Parathyroid adenoma (tissue), 2 donors: ENCODE results near the gene SGMS1.

Experiments used
- H2AFZ ChIP-seq: fragments of 300-600 bp; sonication (generic); one replicate; pipeline ENCODE4 v1.7.0; 2017; ENCODE audit warnings: antibody characterized with exemption, mild to moderate bottlenecking
- H3K27ac ChIP-seq: fragments of 300-600 bp; sonication (generic); one replicate; pipeline ENCODE4 v1.7.0; 2017
- H3K27me3 ChIP-seq: fragments of 300-600 bp; sonication (generic); one replicate; pipeline ENCODE4 v1.7.0; 2017; ENCODE audit warnings: low read length; ENCODE audit not compliant: control insufficient read depth, insufficient read depth
- H3K36me3 ChIP-seq: fragments of 300-600 bp; sonication (generic); one replicate; pipeline ENCODE4 v1.7.0; 2017; ENCODE audit warnings: low read length; ENCODE audit not compliant: control insufficient read depth, insufficient read depth
- H3K4me1 ChIP-seq: fragments of 300-600 bp; sonication (generic); one replicate; pipeline ENCODE4 v1.7.0; 2017; ENCODE audit warnings: control low read depth
- H3K4me2 ChIP-seq: fragments of 300-600 bp; sonication (generic); one replicate; pipeline ENCODE4 v1.7.0; 2017; ENCODE audit warnings: low read length
- H3K4me3 ChIP-seq: fragments of 300-600 bp; sonication (generic); one replicate; pipeline ENCODE4 v1.7.0; 2017; ENCODE audit warnings: low read depth, low read length
- H3K79me2 ChIP-seq: fragments of 300-600 bp; sonication (generic); one replicate; pipeline ENCODE4 v1.7.0; 2017; ENCODE audit warnings: control low read depth
- H3K9ac ChIP-seq: fragments of 300-600 bp; sonication (generic); one replicate; pipeline ENCODE4 v1.7.0; 2017; ENCODE audit warnings: mild to moderate bottlenecking
- H3K9me3 ChIP-seq: fragments of 300-600 bp; sonication (generic); one replicate; pipeline ENCODE4 v1.7.0; 2017; ENCODE audit warnings: low read length; ENCODE audit not compliant: control insufficient read depth
- CTCF ChIP-seq: fragments of 300-600 bp; sonication (generic); IDR thresholded peaks from one replicate; pipeline ENCODE4 v1.7.0; 2017; ENCODE audit warnings: antibody characterized with exemption, mild to moderate bottlenecking
- donor health status: primary hyperparathyroidism.

Gene SGMS1

GRCh38 chr10:50384238-50384637 lies 239.5 kb downstream of the SGMS1 start:
- H3K27me3 ChIP-seq, result no peaks in the 10 kb centered on the region
- H2AFZ ChIP-seq, result no peak overlapping the region
- H3K4me1 ChIP-seq, result peaks cover 29% of the 10 kb centered on the region
- H3K79me2 ChIP-seq, result peaks cover 14% of the 10 kb centered on the region
- no peak for TF ChIP-seq CTCF
- H3K9ac ChIP-seq, result no peak overlapping the region
- peak overlapping the region; percentile 14 for H3K4me2 ChIP-seq
- peak overlapping the region; percentile 73 for H3K27ac ChIP-seq
- no peaks in the 10 kb centered on the region for H3K9me3 ChIP-seq
- no peaks in the 10 kb centered on the region for H3K36me3 ChIP-seq
- no peak overlapping the region for H3K4me3 ChIP-seq

- peaks cover 29% of the 10 kb centered on the region for H3K4me1 ChIP-seq
- H3K27ac ChIP-seq, result no peak overlapping the region
- H3K9ac ChIP-seq, result no peak overlapping the region
Observed at GRCh38 chr10:50382576-50383023, 241.2 kb downstream of the SGMS1 start.

GRCh38 chr10:50381642-50382041 lies 242.1 kb downstream of the SGMS1 start:
- Histone ChIP-seq H3K27me3 (no peaks in the 10 kb centered on the region), H3K9ac (no peak overlapping the region), H3K36me3 (no peaks in the 10 kb centered on the region), H3K4me2 (no peak overlapping the region), H3K4me1 (peaks cover 26% of the 10 kb centered on the region), H3K4me3 (no peak overlapping the region), H3K79me2 (peaks cover 29% of the 10 kb centered on the region), H3K27ac (no peak overlapping the region), H3K9me3 (no peaks in the 10 kb centered on the region), H2AFZ (no peak overlapping the region)
- TF ChIP-seq CTCF, result no peak

More at GRCh38 chr10:50382576-50383023, 241.2 kb downstream of the SGMS1 start:
- no peak for TF ChIP-seq CTCF
- H3K4me2 ChIP-seq, result no peak overlapping the region
- no peaks in the 10 kb centered on the region for H3K9me3 ChIP-seq
- peaks cover 19% of the 10 kb centered on the region for H3K79me2 ChIP-seq
- no peak overlapping the region for H3K4me3 ChIP-seq
- H3K36me3 ChIP-seq, result no peaks in the 10 kb centered on the region
- no peak overlapping the region for H2AFZ ChIP-seq
- no peaks in the 10 kb centered on the region for H3K27me3 ChIP-seq

GRCh38 chr10:50379616-50380015 lies 244.1 kb downstream of the SGMS1 start:
- H3K79me2 ChIP-seq, result peaks cover 46% of the 10 kb centered on the region
- no peak overlapping the region for H3K27ac ChIP-seq
- no peaks in the 10 kb centered on the region for H3K36me3 ChIP-seq
- no peak for TF ChIP-seq CTCF
- no peak overlapping the region for H3K9ac ChIP-seq
- peaks cover 17% of the 10 kb centered on the region for H3K4me1 ChIP-seq
- H3K27me3 ChIP-seq, result no peaks in the 10 kb centered on the region
- H3K9me3 ChIP-seq, result no peaks in the 10 kb centered on the region
- H3K4me3 ChIP-seq, result no peak overlapping the region
- H2AFZ ChIP-seq, result no peak overlapping the region
- H3K4me2 ChIP-seq, result no peak overlapping the region

GRCh38 chr10:50375745-50376144 lies 248.0 kb downstream of the SGMS1 start:
- Histone ChIP-seq H3K27ac (no peak overlapping the region), H3K4me1 (peaks cover 9% of the 10 kb centered on the region), H2AFZ (no peak overlapping the region), H3K4me2 (no peak overlapping the region), H3K36me3 (no peaks in the 10 kb centered on the region), H3K79me2 (peaks cover 58% of the 10 kb centered on the region), H3K9ac (no peak overlapping the region), H3K4me3 (no peak overlapping the region), H3K9me3 (no peaks in the 10 kb centered on the region), H3K27me3 (no peaks in the 10 kb centered on the region)
- TF ChIP-seq CTCF, result no peak
